ENCODE measurements around the gene GNAI1.

Gene GNAI1

GRCh38 chr7:80216996-80217842, 82.6 kb downstream of the GNAI1 start:
- DNase-seq: peak; percentile 5

DNA sequence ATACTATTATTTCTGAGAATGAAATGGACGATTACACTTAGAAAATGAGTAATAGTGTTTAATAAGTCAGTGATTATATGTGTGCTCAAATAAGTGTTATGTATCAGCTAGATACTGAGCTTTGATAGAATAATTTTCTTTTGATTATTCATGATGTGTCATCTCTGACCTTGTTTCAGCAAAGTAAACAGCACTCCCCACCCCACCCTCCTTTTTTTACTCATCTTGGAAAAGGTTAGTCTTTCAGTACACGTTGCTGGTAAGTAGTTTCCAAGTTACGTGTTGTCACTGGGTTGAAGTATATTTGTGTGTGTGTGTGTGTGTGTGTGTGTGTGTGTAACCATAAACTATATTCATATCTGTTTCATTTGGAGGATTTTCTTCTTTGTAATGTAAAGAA, 84.1 kb downstream of the GNAI1 start:
- no peak for DNase-seq

DNA sequence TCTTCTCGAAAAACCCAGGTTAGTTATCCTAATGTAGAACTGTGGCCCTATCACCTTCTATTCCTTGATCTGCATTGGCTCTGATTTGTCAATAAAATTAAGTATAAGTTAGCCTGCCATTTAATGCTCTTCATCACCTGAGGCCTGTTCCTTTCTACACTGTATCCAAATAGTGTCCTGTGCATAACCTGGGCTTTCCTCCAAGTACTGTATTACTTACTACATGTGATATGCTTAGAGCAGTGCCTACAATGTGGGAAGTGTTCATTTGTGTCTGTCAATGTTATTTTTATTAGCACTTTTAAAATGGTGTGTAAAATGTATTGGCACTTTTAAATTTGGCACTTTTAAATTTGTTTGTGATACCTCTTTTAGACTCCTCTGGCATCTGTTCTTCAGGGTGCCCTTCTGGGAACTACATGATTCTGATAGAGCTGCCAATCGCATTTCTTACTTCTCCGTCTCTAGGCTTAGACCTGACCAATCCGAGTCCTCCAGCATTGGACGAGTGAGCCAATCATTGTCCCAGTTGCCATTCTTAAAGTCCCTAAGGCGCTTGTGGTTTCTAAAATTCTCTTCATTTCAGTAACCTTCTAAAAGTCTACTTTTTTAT, 85.5 kb downstream of the GNAI1 start:
- no peak for DNase-seq

- peak; percentile 7 for DNase-seq
Measured at GRCh38 chr7:80224415-80224814, 89.8 kb downstream of the GNAI1 start.

DNA sequence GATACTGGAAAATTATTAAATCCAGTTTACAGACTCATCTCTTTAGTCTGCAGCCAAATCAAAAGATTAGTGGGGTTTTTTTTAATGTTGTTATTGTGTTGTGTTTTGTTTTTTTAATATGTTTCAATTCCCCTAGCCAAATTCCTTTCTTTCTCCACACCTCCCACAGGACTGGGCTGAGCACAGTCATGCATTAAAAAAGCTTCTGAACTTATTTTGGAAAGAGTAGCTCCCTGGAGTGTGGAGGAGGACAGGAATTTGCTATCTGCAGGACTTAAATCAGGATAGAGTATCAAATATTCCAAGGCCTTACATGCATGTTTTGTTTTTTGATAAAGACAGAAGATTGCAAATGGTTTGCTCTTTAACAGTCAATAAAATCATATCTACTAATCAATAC, 90.7 kb downstream of the GNAI1 start:
- no peak for DNase-seq

- DNase-seq: no peak
Measured at GRCh38 chr7:80226629-80227028, 92.0 kb downstream of the GNAI1 start.

GRCh38 chr7:80230327-80230726, 95.7 kb downstream of the GNAI1 start:
- DNase-seq: no peak

DNA sequence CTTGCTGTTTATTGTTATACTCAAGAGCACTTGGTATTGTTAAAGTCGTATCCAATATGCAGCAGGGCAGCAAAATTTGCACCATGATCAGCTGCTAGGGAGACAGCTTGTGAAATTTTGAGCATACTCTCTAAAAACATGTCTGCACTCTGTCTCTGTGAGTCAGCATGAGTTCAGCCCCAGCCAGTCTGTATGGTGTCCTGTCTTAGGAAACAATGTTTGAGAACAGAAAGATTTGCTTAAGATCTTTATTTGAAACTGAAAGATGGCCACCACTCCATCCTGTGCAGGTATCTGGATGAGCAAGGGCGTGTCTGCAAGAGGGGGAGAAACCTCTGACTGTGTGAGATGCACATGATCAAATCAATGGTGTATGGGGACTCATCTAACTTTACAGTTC, 97.1 kb downstream of the GNAI1 start:
- DNase-seq: no peak

DNA sequence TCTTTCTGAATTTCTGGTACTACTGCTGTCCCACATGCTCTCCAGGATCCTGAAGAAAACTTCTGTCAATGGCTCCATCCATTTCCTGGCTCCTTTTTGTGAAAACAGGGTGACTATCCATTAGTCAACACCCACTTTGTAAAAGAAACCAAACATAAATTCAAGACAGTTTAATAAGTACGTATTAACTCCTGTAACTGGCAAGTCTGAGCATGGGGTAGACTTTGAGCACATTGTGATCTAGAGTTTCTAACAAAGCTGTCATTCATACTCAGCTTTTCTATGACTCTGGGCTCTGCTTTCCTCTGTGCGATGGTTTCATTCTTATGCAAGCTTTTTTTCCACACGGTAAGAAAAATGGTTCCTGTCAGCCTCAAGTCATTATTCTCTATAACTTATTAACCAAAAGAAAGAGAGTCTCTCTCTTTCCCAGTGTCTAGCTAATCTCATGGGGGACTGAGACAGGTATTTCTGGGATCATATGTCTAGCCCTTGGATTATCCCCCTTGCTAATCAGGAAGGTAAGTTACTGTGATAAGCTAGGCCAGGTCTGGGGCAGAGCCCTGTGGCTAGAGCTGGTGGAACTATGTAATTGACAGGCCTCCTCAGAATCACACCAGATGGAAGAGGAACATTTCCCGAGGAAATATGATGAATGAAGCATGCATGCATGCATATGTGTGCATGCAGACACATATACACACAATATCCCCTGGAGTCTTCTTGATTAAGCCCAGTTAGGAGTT, 98.5 kb downstream of the GNAI1 start:
- DNase-seq: no peak

- no peak for DNase-seq
Measured at GRCh38 chr7:80235334-80235733, 100.7 kb downstream of the GNAI1 start.

DNA sequence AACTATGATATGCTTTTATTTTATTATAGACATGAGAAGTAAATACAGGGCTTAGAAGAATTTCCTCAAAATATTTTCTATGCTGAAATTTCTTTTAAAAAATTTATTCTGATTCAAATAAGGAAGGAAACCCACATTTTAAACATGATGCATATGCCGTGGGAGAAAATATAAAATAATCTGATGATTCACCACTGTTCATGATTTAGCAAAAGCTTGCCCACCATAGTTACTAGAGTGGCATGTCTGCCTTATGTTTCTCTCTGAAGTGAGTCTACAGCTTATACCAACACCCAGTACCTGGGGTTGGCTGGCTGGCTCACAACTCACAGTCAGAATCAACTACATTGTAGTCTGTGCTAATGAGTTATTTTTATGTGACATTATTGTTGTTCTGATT, 102.0 kb downstream of the GNAI1 start:
- DNase-seq: no peak

GRCh38 chr7:80240265-80241025, 105.8 kb downstream of the GNAI1 start:
- no peak for DNase-seq

DNA sequence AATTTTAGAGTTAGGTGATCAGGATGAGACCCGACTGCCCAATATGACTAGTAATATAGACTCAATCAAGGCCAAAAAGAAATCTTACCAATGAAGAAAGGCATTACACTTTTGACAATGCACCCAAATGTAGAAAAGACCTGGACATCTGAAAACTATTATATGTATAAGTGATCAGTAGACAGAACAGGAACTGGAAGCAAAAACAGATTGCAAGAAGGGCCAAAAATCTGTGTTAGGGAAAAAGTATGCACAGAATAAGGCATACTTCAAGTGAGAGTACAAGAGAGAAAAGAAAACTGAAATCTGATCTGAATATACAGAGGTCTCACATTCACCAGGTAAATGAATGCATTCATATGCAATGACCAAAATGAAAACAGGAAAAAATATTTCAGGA, 107.0 kb downstream of the GNAI1 start:
- no peak for DNase-seq

DNA sequence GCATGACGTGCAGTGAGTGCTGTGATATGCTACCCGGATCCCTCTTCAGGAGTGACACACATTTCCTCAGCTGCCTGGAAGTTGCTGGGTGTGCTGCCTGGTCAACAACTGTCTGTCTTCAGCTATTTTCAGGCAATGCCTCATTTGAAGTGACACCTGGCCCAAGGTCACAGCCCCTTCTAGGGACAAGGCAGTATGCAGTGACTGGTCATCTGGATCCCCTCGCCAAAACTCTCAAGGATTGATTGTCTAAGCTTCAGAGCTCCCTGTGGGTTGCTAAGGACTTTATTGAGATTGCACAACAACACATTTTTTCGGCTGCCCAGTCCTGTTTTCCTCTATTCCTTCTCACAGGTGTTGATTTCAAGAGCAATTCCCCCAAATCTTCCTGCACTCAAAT, 108.8 kb downstream of the GNAI1 start:
- DNase-seq: no peak

DNA sequence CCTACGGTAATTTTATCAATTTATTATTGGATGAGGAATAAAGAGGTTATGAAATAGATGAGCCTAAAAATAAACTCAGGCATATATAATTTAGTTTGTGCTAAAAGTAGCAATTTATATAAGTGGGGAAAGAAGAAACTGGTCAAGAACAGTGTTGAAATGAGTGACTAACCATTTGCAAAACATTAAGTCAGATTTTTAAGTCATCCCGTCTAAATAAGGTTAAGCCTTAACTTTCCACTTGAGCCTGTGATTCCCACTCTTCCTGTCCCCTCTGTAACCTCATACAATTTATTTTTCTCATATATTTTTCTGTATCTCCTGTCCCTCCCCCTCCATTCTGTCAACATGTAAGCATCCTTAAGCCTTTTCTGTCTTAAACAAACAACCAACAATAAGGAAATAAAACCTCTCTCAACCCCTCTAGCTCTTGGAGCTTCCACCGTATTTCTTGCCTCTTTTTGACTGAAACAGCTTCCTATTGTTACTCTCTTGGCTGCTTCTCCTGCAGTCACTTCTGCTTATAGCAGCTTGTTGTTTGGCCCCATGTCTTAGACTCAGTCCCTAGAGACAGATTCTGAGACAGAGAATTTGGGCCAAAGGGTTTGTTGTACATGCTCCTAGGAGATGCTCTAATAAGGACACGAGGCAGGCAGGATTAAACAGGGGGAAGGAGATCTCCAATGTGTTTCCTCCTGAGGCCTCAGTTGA, 109.7 kb downstream of the GNAI1 start:
- DNase-seq: no peak

DNA sequence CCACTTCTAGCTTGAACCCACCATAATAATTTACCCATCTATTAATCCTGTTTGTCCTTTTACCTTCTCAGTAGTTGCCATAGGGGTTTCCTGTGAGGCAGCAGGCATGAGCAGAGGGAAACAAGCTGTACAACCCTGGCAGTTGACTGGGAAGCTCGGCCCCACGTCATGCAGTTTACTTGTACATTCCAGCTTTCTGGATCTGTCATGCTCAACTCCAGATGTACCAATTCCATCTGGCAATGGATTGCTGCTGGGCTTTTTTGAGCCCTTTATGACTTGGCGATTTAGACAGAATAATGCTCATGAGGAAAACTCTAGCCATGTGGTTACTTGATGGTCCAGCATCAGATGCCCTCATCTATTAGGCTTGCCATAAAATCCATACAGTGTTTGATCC, 112.5 kb downstream of the GNAI1 start:
- no peak for DNase-seq

- DNase-seq: no peak
Measured at GRCh38 chr7:80247891-80248290, 113.3 kb downstream of the GNAI1 start.

DNA sequence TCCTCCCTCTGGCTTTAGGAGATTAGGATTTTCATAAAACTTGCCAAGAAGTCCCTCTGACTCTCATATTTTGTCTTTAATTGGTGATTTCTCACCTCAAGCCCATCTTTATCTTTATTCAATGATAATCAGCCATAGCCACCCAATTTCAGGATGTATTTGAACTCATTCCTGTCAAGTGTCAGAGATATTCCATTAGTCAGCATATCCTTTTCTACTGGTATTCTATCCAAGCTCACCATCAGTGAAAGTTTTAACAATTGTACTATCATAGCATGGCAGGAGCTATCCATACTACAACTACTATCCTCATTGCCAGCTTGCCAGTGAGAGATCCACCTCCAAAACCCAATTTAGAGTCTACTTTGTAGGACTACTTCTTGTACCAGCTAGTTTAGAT, 114.6 kb downstream of the GNAI1 start:
- no peak for DNase-seq

GRCh38 chr7:80249619-80250295, 115.1 kb downstream of the GNAI1 start:
- DNase-seq: no peak

DNA sequence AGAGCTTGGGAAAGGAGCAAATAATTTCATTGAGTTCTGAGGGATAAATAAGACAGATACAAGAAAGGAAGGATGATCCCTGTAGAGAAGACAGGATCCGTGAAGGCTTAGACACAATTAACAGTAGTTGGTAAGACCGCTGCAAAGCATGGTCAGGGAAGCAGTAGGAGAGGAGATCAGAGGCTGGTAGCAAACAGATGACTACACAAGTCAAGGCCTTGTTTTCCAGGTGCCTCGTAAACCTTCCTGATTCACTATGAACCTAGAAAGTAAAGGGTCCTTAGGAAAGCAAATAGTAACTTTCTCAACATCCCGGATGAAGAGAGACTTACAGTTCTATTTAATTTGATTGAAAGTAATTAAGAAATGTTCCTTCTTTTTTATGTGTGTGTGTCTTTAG, 118.6 kb downstream of the GNAI1 start:
- no peak for DNase-seq

- DNase-seq: no peak
Measured at GRCh38 chr7:80253653-80254052, 119.0 kb downstream of the GNAI1 start.

DNA sequence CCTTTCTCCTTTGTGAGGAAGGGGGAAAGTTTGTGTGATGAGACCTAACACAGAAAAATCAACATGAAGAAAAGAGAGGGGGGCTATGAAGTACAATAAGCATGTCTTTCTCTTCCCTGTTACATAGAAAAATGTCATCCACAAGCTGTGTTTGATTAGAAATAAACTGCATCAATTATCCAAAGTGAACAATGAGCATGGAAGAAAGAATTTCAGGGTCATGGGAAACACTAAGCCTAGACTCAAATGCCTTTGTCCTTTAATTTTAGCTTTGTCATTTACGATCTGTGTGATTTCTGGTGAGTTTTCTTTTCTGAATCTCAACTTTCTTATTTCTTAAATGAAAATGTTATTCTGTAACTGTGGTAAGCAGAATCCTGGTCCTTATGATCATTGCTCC, 121.0 kb downstream of the GNAI1 start:
- no peak for DNase-seq

All from NCI-H1694 (cell line).